Activated CD8-positive, alpha-beta memory T cell treated with anti-CD3 and anti-CD28 coated beads, Interleukin-2, amount 50 U/mL, for 24 hours (primary cell): ENCODE data around the gene TOP2B.

Experiments
- DNase-seq: peaks from one replicate; pipeline ENCODE4 v3.0.0-alpha.2; 2020; ENCODE audit errors: extremely low read depth

The TOP2B gene

GRCh38 chr3:25618028-25618427, 46.7 kb downstream of the TOP2B start:
- DNase-seq = no peak

GRCh38 chr3:25611193-25611592, 53.5 kb downstream of the TOP2B start:
- no peak for DNase-seq

GRCh38 chr3:25610779-25611178, 53.9 kb downstream of the TOP2B start:
- no peak for DNase-seq

- no peak for DNase-seq
Observed at GRCh38 chr3:25610167-25610566, 54.5 kb downstream of the TOP2B start.

- DNase-seq = no peak
Observed at GRCh38 chr3:25604107-25604805, 60.5 kb downstream of the TOP2B start.

GRCh38 chr3:25603703-25604102, 61.0 kb downstream of the TOP2B start:
- DNase-seq = no peak

GRCh38 chr3:25597535-25598101, 67.1 kb downstream of the TOP2B start:
- no peak for DNase-seq

- no peak for DNase-seq
Observed at GRCh38 chr3:25594007-25594502, 70.7 kb downstream of the TOP2B start.

- DNase-seq = no peak
Observed at GRCh38 chr3:25593001-25593400, 71.7 kb downstream of the TOP2B start.

GRCh38 chr3:25592510-25592968, 72.2 kb downstream of the TOP2B start:
- no peak for DNase-seq

GRCh38 chr3:25589783-25590258, 74.9 kb downstream of the TOP2B start:
- no peak for DNase-seq

GRCh38 chr3:25589104-25589782, 75.5 kb downstream of the TOP2B start:
- no peak for DNase-seq

GRCh38 chr3:25588441-25589103, 76.1 kb downstream of the TOP2B start:
- no peak for DNase-seq

- DNase-seq = no peak
Observed at GRCh38 chr3:25587975-25588374, 76.7 kb downstream of the TOP2B start.

GRCh38 chr3:25587526-25587925, 77.2 kb downstream of the TOP2B start:
- DNase-seq = no peak

- DNase-seq = no peak
Observed at GRCh38 chr3:25587094-25587493, 77.6 kb downstream of the TOP2B start.

GRCh38 chr3:25586553-25586952, 78.2 kb downstream of the TOP2B start:
- DNase-seq = no peak

GRCh38 chr3:25586167-25586505, 78.6 kb downstream of the TOP2B start:
- no peak for DNase-seq

- no peak for DNase-seq
Observed at GRCh38 chr3:25585361-25586166, 79.1 kb downstream of the TOP2B start.

- no peak for DNase-seq
Observed at GRCh38 chr3:25584011-25584789, 80.5 kb downstream of the TOP2B start.

GRCh38 chr3:25583343-25583742, 81.4 kb downstream of the TOP2B start:
- no peak for DNase-seq
